Common myeloid progenitor, CD34-positive (primary cell): Measurements from ENCODE around the gene PMM2.
"Not testable (repeated sequence)": the region's sequence is repeated elsewhere in the genome, so short reads cannot be mapped to it uniquely, and the experiment has no call there.

Source experiments
- CTCF ChIA-PET: fragments of 350-600 bp; sonication (Branson Sonifier 250); formaldehyde crosslinking; loops from one replicate; lab custom pipeline; 2021; ENCODE audit warnings: antibody characterized with exemption; lab: Charles Lee
- POLR2A ChIA-PET: fragments of 350-600 bp; sonication (Branson Sonifier 250); formaldehyde crosslinking; loops from one replicate; lab custom pipeline; 2021; ENCODE audit warnings: antibody characterized with exemption; lab: Charles Lee
- DNase-seq, 3 donors: peaks; one replicate each; pipeline versions ENCODE4 v3.0.0 to v3.0.0-alpha.2; 2013
- H3K27ac ChIP-seq, 2 experiments: 1 replicate in 1 of 2; 2 replicates in 1 of 2; pipeline ENCODE4 v1.7.0; 2013; ENCODE audit warnings: inconsistent platforms in 2 of 2, low read length in 2 of 2, mild to moderate bottlenecking in 2 of 2, low read depth in 1 of 2, moderate library complexity in 1 of 2; ENCODE audit not compliant: severe bottlenecking in 2 of 2, insufficient read depth in 1 of 2, poor library complexity in 1 of 2
- H3K27me3 ChIP-seq, 5 experiments: replicated peaks in 2 of 5; 1 replicate in 3 of 5; 2 replicates in 2 of 5; pipeline versions ENCODE4 v1.6.1 to v1.7.0; 2013; ENCODE audit warnings: low read length in 4 of 5, mild to moderate bottlenecking in 2 of 5, moderate library complexity in 2 of 5, inconsistent platforms in 1 of 5; ENCODE audit not compliant: insufficient read depth in 5 of 5, control insufficient read depth in 4 of 5
- H3K36me3 ChIP-seq, 4 experiments: 1 replicate in 2 of 4; 2 replicates in 2 of 4; pipeline versions ENCODE4 v1.6.1 to v1.7.0; 2013; ENCODE audit warnings: low read length in 3 of 4, control low read depth in 1 of 4, mild to moderate bottlenecking in 1 of 4; ENCODE audit not compliant: control insufficient read depth in 4 of 4, insufficient read depth in 4 of 4
- H3K4me1 ChIP-seq, 4 experiments: 1 replicate in 3 of 4; 2 replicates in 1 of 4; pipeline versions ENCODE4 v1.6.1 to v1.7.1; 2013; ENCODE audit warnings: low read length in 3 of 4, mild to moderate bottlenecking in 3 of 4, control low read depth in 1 of 4, inconsistent platforms in 1 of 4, moderate library complexity in 1 of 4; ENCODE audit not compliant: control insufficient read depth in 4 of 4, insufficient read depth in 4 of 4; ENCODE audit errors: control extremely low read depth in 1 of 4
- H3K4me3 ChIP-seq, 7 experiments: 1 replicate in 4 of 7; 2 replicates in 3 of 7; pipeline versions ENCODE4 v1.5.1 to v1.7.0; 2013; ENCODE audit warnings: mild to moderate bottlenecking in 7 of 7, low read length in 6 of 7, moderate library complexity in 6 of 7, inconsistent platforms in 2 of 7, low read depth in 2 of 7, control low read depth in 1 of 7; ENCODE audit not compliant: insufficient read depth in 4 of 7, control insufficient read depth in 1 of 7; ENCODE audit errors: extremely low read depth in 1 of 7
- H3K9me3 ChIP-seq, 5 experiments: 1 replicate in 4 of 5; 2 replicates in 1 of 5; pipeline versions ENCODE4 v1.6.1 to v1.7.1; 2013; ENCODE audit warnings: low read length in 4 of 5, mild to moderate bottlenecking in 2 of 5, inconsistent platforms in 1 of 5, low read depth in 1 of 5, moderate library complexity in 1 of 5; ENCODE audit not compliant: control insufficient read depth in 4 of 5, insufficient read depth in 2 of 5; ENCODE audit errors: control extremely low read depth in 1 of 5
- WGBS: methylation state at CpG from one replicate; pipeline ENCODE4 v1.1.5; 2013; ENCODE audit not compliant: insufficient coverage; 5-methylcytosine and 5-hydroxymethylcytosine counted together

PMM2 gene

DNA sequence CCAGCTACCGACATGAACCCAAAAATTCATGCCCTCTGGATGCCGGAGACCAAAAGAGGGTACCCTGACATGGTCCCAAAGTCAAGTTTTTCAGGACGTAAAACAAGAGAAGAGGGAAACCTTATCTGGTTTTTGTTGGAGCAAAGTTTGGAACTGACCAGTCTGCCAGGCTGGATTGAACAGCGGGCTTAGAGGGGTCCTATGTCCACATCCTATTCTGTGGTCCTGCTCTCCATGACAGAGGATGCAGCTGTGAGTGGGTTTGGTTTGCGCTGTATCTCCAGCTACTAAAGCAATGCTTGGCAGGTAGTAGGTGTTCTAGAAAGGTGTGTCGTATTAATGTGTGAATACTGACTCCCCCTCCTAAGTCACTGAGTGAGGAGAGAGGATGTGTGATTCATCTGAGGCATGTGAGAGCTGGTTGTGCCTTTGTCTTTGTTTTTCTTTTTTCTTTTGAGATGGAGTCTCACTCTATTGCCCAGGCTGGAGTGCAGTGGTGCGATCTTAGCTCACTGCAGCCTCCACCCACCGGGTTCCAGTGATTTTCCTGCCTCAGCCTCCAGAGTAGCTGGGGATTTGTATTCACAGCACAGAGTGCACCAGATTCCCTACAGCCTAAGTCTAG lies 31.0 kb downstream of the PMM2 start:
- Histone ChIP-seq H3K27me3 (no peaks in the 10 kb centered on the region), H3K9me3 (no peaks in the 10 kb centered on the region), H3K4me1 (no peaks in the 10 kb centered on the region), H3K27ac (no peak overlapping the region), H3K36me3 (peaks cover 11 to 53% (median 40%) of the 10 kb centered on the region in 4 experiments), H3K4me3 (no peak overlapping the region)
- ChIA-PET POLR2A (interaction anchor here (0.6 kb wide), 1 partner anchor 58 kb away, joined by 3 read pairs; no protein-coding TSS in a partner anchor), CTCF (interaction anchor here (0.8 to 1.5 kb wide), 3 partner anchors 9 to 21 kb away, joined by 3 read pairs; no protein-coding TSS in a partner anchor)
- WGBS, result 100% methylated on average over 5 of the region's 8 CpGs
- DNase-seq, result no peak

DNA sequence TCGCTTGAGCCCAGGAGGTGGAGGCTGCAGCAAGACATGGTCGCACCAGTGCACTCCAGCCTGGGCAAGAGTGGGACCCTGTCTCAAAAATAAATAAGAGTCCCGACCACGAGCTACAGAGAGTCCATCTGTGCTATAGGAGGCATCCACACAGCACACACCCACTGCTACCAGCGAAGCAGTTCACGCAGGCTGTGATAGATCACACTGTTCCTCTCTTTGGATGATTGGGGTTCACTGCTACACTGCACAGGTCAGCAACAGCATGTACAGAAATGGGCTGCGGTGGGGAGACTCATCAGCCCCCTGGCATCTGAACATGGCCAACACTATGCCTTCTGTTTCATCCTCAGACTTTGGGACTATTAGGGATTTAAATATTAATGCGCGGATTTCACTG lies 33.8 kb downstream of the PMM2 start:
- Histone ChIP-seq H3K27me3 (no peaks in the 10 kb centered on the region), H3K4me1 (no peaks in the 10 kb centered on the region), H3K9me3 (no peaks in the 10 kb centered on the region), H3K27ac (no peak overlapping the region), H3K36me3 (peaks cover 11 to 41% (median 33%) of the 10 kb centered on the region in 4 experiments), H3K4me3 (no peak overlapping the region)
- POLR2A ChIA-PET, result no interaction called here
- CTCF ChIA-PET, result interaction anchor here (1.2 kb wide), 1 partner anchor 11 kb away, joined by 3 read pairs; no protein-coding TSS in a partner anchor
- no peak for DNase-seq
- 93% methylated on average over 8 of the region's 9 CpGs for WGBS

DNA sequence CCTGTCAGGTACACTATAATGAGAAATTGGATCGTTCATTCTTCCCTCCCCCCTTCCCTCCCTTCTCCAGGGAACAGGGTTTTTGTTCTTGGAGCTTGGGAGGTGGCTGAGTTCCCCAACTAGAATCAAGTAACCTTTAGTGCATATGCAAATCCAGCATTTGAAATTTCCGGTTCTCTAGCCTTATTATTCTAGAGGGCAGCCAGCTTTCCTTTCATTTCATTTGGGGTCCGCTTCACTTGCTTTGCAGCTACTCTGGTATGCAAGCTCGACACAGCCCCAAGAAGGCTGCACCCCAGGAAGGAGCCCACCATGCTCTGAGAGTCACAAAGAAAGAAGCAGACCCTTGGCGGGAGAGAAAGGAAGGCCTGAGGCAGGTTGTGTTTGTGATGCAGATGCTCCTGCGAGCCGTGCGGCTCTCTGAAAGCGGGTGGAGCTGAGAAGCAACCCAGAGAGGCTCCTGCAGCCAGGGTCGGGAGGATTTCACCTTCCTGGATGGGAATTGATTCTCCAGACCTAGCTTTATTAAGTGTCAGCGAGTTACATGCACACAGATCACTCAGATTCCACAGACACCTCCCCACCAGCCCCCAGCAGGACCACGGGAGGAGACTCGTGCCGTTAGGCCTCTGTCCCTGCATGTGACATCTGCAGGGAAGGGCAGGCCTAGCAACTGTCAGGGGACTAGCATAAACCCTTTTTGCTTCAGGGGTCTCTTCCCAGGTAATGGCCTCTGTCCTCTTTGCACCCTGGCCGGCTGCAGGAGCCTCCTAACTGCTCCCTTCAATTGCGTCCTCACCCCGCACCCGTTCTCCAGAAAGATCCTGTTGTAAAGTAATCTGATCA lies 34.5 kb downstream of the PMM2 start:
- 98% methylated on average over 18 of the region's 18 CpGs for WGBS
- H3K4me1 ChIP-seq, result no peaks in the 10 kb centered on the region
- no peaks in the 10 kb centered on the region for H3K27me3 ChIP-seq
- ChIA-PET CTCF (interaction anchor here (1.2 kb wide), 1 partner anchor 12 kb away, joined by 3 read pairs; no protein-coding TSS in a partner anchor), POLR2A (no interaction called here)
- H3K9me3 ChIP-seq, result no peaks in the 10 kb centered on the region
- no peak for DNase-seq
- H3K36me3 ChIP-seq, result peaks cover 11 to 41% (median 33%) of the 10 kb centered on the region in 4 experiments
- H3K27ac ChIP-seq, result no peak overlapping the region
- no peak overlapping the region for H3K4me3 ChIP-seq

DNA sequence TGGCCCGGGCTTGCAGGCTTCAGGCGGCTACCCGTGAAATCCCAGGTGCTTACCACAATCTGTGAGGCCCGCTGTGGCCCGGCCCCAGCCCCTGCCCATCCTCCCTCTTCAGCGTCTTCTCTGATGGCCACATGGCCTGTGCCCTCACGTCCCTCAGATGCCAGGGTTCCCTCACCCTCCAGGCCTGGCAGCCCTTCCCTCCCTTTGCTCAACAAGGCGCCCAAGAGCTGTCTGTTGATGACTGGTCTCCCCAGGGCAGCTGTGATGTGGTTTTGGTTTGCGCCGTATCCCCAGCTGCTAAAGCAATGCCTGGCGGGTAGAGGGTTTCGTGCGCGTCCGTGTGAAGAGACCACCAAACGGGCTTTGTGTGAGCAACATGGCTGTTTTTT lies 35.1 kb downstream of the PMM2 start:
- 90% methylated on average over 16 of the region's 16 CpGs for WGBS
- H3K9me3 ChIP-seq, result no peaks in the 10 kb centered on the region

DNA sequence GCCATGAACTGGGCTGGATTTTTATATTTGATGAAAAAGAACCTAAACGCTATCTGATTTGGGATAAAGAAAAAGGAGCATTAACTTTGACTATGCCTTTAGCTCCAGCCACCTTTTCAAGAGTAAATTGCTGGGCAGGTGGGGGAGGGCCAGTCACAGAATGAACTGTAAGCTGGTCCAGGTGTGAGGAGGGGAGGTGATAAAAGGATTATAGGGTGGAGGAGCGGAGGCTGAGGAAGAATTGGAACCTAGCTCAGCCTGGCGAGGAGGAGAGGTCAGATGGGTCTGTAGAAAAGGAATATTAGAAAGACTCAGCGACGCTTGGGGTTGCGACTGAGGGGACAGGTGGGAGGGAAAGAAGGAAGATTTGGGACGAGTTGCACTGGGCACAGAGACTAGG lies 39.2 kb downstream of the PMM2 start:
- CTCF ChIA-PET, H3K27ac ChIP-seq, H3K27me3 ChIP-seq, H3K4me1 ChIP-seq, H3K4me3 ChIP-seq, H3K9me3 ChIP-seq, POLR2A ChIA-PET, DNase-seq: not testable (repeated sequence)
- H3K36me3 ChIP-seq, result peaks cover 4 to 11% (median 9%) of the 10 kb centered on the region in 4 experiments
- 97% methylated on average over 3 of the region's 7 CpGs for WGBS

More for the DNA sequence above, 35.1 kb downstream of the PMM2 start:
- POLR2A ChIA-PET, result no interaction called here
- H3K27me3 ChIP-seq, result no peaks in the 10 kb centered on the region
- H3K27ac ChIP-seq, result no peak overlapping the region
- peaks cover 11 to 41% (median 33%) of the 10 kb centered on the region in 4 experiments for H3K36me3 ChIP-seq
- no peaks in the 10 kb centered on the region for H3K4me1 ChIP-seq
- CTCF ChIA-PET, result no interaction called here
- DNase-seq, result peak in 2 of 3 donors; percentile 22 to 26
- no peak overlapping the region for H3K4me3 ChIP-seq

DNA sequence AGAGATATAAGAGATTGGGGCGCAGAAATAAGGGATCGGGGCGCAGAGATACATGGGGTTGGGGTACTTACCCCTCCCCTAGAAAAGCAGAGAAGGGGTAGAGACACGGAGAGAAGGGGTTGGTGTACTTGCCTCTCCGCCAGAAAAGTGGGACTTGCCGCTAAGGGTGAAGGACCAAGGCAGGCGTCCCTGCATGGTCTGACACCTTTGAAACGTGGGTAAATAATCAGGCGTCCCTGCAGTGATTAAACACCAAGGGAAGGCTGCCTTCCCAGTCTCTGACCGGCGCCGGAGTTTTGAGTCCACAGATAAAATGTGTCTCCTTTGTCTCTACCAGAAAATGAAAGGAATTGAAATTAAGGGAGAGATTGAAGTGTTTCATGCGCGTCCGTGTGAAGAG lies 40.0 kb downstream of the PMM2 start:
- H3K27me3 ChIP-seq, H3K27ac ChIP-seq, CTCF ChIA-PET, DNase-seq, H3K4me1 ChIP-seq, H3K9me3 ChIP-seq, H3K4me3 ChIP-seq, H3K36me3 ChIP-seq, POLR2A ChIA-PET: not testable (repeated sequence)
- 98% methylated on average over 8 of the region's 15 CpGs for WGBS

DNA sequence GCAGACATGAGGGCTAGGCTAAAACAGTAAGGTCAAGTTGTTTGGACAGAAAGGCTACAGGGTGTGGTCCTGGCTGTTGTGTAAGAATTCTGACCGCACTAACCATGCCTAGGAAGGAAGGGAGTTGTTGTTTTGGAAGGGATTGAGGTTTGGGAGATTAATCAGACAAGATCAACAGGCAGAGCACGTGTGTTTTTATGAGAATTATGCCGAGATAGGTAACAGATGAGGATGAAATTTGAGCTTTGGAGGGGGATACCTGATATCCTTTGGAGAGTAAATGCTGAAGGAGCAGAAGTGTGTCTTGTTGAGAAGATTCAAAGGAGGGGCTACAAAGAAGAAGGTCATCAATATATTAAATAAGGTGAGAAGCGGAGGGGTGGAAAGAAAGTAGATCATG lies 44.4 kb downstream of the PMM2 start:
- 89% methylated on average over 3 of the region's 4 CpGs for WGBS
- POLR2A ChIA-PET, H3K27ac ChIP-seq, H3K4me1 ChIP-seq, H3K9me3 ChIP-seq, DNase-seq, CTCF ChIA-PET, H3K27me3 ChIP-seq, H3K4me3 ChIP-seq: not testable (repeated sequence)
- H3K36me3 ChIP-seq, result peaks cover 0 to 12% (median 3%) of the 10 kb centered on the region in 4 experiments
